AG10803 (cell line): ENCODE measurements around the gene SH2D6.
"Not testable (repeated sequence)": the region's sequence is repeated elsewhere in the genome, so short reads cannot be mapped to it uniquely, and the experiment has no call there.

Experiments used
- DNase-seq: peaks from one replicate; pipeline ENCODE4 v3.0.0; 2010; ENCODE audit warnings: low read depth
- H3K4me3 ChIP-seq: 2 replicates; pipeline ENCODE4 v1.5.1; 2011; ENCODE audit warnings: mild to moderate bottlenecking, low read length, control low read depth
- TF ChIP-seq, protein P1 (sequence below): conservative IDR thresholded peaks from 2 replicates; pipeline ENCODE4 v1.5.1; 2011; ENCODE audit warnings: mild to moderate bottlenecking, low read length, control low read depth, inconsistent platforms

SH2D6 gene

GRCh38 chr2:85437488-85438200, 19.1 kb downstream of the SH2D6 start:
- DNase-seq: peak; percentile 70
- H3K4me3 ChIP-seq: peak overlapping the region; percentile 50
- TF ChIP-seq, protein P1, sequence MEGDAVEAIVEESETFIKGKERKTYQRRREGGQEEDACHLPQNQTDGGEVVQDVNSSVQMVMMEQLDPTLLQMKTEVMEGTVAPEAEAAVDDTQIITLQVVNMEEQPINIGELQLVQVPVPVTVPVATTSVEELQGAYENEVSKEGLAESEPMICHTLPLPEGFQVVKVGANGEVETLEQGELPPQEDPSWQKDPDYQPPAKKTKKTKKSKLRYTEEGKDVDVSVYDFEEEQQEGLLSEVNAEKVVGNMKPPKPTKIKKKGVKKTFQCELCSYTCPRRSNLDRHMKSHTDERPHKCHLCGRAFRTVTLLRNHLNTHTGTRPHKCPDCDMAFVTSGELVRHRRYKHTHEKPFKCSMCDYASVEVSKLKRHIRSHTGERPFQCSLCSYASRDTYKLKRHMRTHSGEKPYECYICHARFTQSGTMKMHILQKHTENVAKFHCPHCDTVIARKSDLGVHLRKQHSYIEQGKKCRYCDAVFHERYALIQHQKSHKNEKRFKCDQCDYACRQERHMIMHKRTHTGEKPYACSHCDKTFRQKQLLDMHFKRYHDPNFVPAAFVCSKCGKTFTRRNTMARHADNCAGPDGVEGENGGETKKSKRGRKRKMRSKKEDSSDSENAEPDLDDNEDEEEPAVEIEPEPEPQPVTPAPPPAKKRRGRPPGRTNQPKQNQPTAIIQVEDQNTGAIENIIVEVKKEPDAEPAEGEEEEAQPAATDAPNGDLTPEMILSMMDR: no peak

DNA sequence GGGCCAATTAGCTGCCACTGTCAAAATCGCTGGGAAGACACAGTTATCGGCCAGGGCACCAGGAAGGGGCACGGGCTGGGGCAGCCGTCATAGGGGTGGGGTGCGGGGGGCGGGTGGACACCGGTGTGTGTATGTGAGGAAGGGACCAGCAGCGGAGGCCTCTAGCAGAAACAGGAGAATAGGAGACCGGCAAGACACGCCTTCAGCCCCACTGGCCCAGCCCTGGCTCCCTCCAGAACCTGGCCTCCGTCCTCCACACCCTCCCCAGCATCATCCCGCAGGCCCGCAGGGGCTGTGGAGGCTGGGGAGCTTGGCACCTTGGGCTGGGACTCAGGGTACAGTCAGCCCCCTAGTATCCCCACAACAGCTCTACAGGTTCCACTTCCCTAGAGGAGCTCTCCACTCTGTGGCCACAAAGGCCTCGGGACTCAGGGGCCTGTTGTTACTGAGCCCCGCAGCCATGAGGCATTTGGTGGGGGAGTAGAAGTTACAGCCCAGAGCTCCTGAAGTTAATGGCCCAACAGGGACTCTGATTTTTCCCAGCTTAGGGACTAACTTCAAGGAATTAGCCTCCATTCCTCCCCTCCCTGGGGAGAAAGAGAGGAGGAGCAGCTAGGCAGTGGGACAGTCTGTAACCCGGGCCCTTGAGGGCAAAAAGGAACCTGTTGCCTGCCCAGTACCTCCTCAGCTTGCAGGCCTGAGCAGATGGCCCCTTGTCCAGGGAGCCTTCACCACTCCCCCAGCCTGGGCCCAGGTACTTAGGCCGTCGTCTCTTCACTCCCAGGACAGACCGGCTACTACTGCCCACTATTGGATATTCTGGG, 19.9 kb downstream of the SH2D6 start:
- no peak for DNase-seq
- H3K4me3 ChIP-seq: peak overlapping the region; percentile 50
- TF ChIP-seq, protein P1: no peak

GRCh38 chr2:85439025-85439472, 20.5 kb downstream of the SH2D6 start:
- DNase-seq: no peak
- no peak overlapping the region for H3K4me3 ChIP-seq
- TF ChIP-seq, protein P1: no peak

DNA sequence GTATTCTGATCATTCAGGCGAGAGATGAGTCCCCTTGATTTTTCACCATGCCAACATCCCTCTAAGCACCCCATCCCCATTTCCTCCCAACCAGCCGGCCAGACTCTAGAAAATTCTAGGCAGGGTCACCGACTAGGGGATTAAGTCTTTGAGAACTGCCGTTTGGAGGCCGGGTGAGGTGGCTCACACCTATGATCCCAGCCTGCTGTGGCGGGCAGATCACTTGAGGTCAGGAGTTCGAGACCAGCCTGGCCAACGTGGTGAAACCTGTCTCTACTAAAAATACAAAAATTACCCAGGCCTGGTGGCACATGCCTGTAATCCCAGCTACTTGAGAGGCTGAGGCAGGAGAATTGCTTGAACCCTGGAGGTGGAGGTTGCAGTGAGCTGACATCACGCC, 21.1 kb downstream of the SH2D6 start:
- DNase-seq: not testable (repeated sequence)

GRCh38 chr2:85439986-85440385, 21.5 kb downstream of the SH2D6 start:
- DNase-seq: no peak

More for the DNA sequence above, 21.1 kb downstream of the SH2D6 start:
- H3K4me3 ChIP-seq: not testable (repeated sequence)

GRCh38 chr2:85440729-85441128, 22.2 kb downstream of the SH2D6 start:
- H3K4me3 ChIP-seq: no peak overlapping the region
- no peak for DNase-seq
- TF ChIP-seq, protein P1: no peak

More at GRCh38 chr2:85439986-85440385, 21.5 kb downstream of the SH2D6 start:
- TF ChIP-seq, protein P1: no peak
- H3K4me3 ChIP-seq: no peak overlapping the region

DNA sequence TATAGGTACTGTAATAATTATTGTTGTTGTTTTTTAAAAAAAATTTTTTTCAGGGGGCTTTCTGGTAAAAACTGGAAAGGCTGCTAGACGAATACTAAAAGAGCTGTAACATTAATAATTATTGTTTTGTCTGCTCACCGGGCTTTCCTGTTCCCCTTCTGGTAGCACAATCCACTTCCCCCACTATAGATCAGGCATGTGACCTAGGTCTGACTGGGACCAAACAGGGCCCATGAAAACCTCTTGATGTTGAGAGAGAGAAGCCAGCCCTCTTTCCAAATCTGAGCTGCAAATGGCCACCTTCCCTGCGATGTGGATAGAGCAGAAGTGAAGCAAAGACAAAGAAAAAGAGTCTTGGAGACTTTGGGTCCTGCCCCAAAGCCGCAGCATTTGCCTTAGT, 23.4 kb downstream of the SH2D6 start:
- TF ChIP-seq, protein P1: no peak
- H3K4me3 ChIP-seq: no peak overlapping the region
- no peak for DNase-seq
